Peyer's patch (tissue), 4 donors: ENCODE data around the gene ATP9A. TPM values are rescaled to one million over a fixed set of nuclear protein-coding genes. Genes with fewer than 3 reads are reported as not detected.

Experiments used
- DNase-seq, 3 donors: peaks; one replicate each; pipeline ENCODE4 v3.0.0-alpha.2; 2017 to 2019
- H3K27ac ChIP-seq, 4 donors: fragments of 200-600 bp; sonication (generic); one replicate each; pipeline ENCODE4 v1.5.1; 2016 to 2019
- H3K27me3 ChIP-seq, 2 donors: fragments of 200-600 bp; sonication (generic); one replicate each; pipeline ENCODE4 v1.5.1; 2019
- H3K36me3 ChIP-seq, 3 donors: fragments of 200-600 bp; sonication (generic); one replicate each; pipeline ENCODE4 v1.5.1; 2016 to 2019
- H3K4me1 ChIP-seq, 4 donors: fragments of 200-600 bp; sonication (generic); one replicate each; pipeline ENCODE4 v1.5.1; 2016 to 2019
- H3K4me3 ChIP-seq, 4 donors: fragments of 200-600 bp; sonication (generic); 1 replicate in 3 of 4; 2 replicates in 1 of 4; pipeline ENCODE4 v1.5.1; 2016 to 2019; ENCODE audit warnings: mild to moderate bottlenecking in 1 of 4
- H3K9me3 ChIP-seq, 4 donors: fragments of 200-600 bp; sonication (generic); one replicate each; pipeline ENCODE4 v1.5.1; 2016 to 2019; ENCODE audit warnings: mild to moderate bottlenecking in 1 of 4
- CTCF ChIP-seq, 6 experiments: fragments of 450-650 bp in 4 of 6; fragments of 200-600 bp in 2 of 6; sonication (generic) in 1 of 6; IDR thresholded peaks; one replicate each; pipeline ENCODE4 v1.5.1; 2017 to 2019; ENCODE audit warnings: antibody characterized with exemption in 6 of 6, mild to moderate bottlenecking in 3 of 6, moderate library complexity in 1 of 6
- POLR2A ChIP-seq, 2 donors: fragments of 450-650 bp; IDR thresholded peaks; one replicate each; pipeline ENCODE4 v1.5.1; 2017; ENCODE audit warnings: antibody characterized with exemption in 2 of 2, mild to moderate bottlenecking in 2 of 2, moderate library complexity in 2 of 2
- total RNA-seq, 4 donors: library from RNA; depleted of rRNA; stranded (reverse); fragments of >200 nt; gene quantifications; one replicate each; pipeline ENCODE4 v1.1.0, GENCODE V29; 2016

ATP9A gene
- total RNA-seq, 4 donors from 2014 or later: 27.2 to 73.1 (median 48.7) TPM

GRCh38 chr20:51560042-51560441 lies 208.1 kb downstream of the ATP9A start:
- DNase-seq: no peak
- Histone ChIP-seq H3K4me3 (no peak overlapping the region), H3K36me3 (no peaks in the 10 kb centered on the region), H3K27me3 (no peaks in the 10 kb centered on the region), H3K27ac (no peak overlapping the region), H3K4me1 (peaks cover 0 to 33% (median 7%) of the 10 kb centered on the region in 4 donors), H3K9me3 (no peaks in the 10 kb centered on the region)
- TF ChIP-seq CTCF (IDR thresholded peaks at IDR 0.05) (no peak), POLR2A (IDR thresholded peaks at IDR 0.05) (no peak)

- no peak for TF ChIP-seq POLR2A (IDR thresholded peaks at IDR 0.05)
- no peak for TF ChIP-seq CTCF (IDR thresholded peaks at IDR 0.05)
- Histone ChIP-seq H3K4me1 (no peaks in the 10 kb centered on the region), H3K4me3 (no peak overlapping the region), H3K36me3 (no peaks in the 10 kb centered on the region), H3K27me3 (no peaks in the 10 kb centered on the region), H3K27ac (no peak overlapping the region), H3K9me3 (no peaks in the 10 kb centered on the region)
- no peak for DNase-seq
Observed at GRCh38 chr20:51554538-51555165, 213.5 kb downstream of the ATP9A start.

- H3K27me3 ChIP-seq: no peaks in the 10 kb centered on the region
- H3K27ac ChIP-seq: no peak overlapping the region
- TF ChIP-seq POLR2A (IDR thresholded peaks at IDR 0.05) (no peak), CTCF (IDR thresholded peaks at IDR 0.05) (no peak)
- no peaks in the 10 kb centered on the region for H3K4me1 ChIP-seq
- H3K36me3 ChIP-seq: no peaks in the 10 kb centered on the region
- no peaks in the 10 kb centered on the region for H3K9me3 ChIP-seq
- no peak for DNase-seq
- H3K4me3 ChIP-seq: no peak overlapping the region
Observed at GRCh38 chr20:51553897-51554486, 214.2 kb downstream of the ATP9A start.

GRCh38 chr20:51551186-51551585 lies 217.0 kb downstream of the ATP9A start:
- H3K9me3 ChIP-seq: no peaks in the 10 kb centered on the region
- no peak overlapping the region for H3K27ac ChIP-seq
- no peaks in the 10 kb centered on the region for H3K4me1 ChIP-seq
- no peak for DNase-seq
- no peak for TF ChIP-seq POLR2A (IDR thresholded peaks at IDR 0.05)
- TF ChIP-seq CTCF (IDR thresholded peaks at IDR 0.05): no peak
- no peak overlapping the region for H3K4me3 ChIP-seq
- H3K36me3 ChIP-seq: no peaks in the 10 kb centered on the region
- H3K27me3 ChIP-seq: no peaks in the 10 kb centered on the region

- TF ChIP-seq CTCF (IDR thresholded peaks at IDR 0.05) (no peak), POLR2A (IDR thresholded peaks at IDR 0.05) (no peak)
Observed at GRCh38 chr20:51549474-51549873, 218.7 kb downstream of the ATP9A start.

More at GRCh38 chr20:51549474-51549873, 218.7 kb downstream of the ATP9A start:
- H3K4me1 ChIP-seq: no peaks in the 10 kb centered on the region
- no peak overlapping the region for H3K27ac ChIP-seq
- H3K36me3 ChIP-seq: no peaks in the 10 kb centered on the region
- no peak for DNase-seq
- H3K9me3 ChIP-seq: no peaks in the 10 kb centered on the region
- no peak overlapping the region for H3K4me3 ChIP-seq
- H3K27me3 ChIP-seq: no peaks in the 10 kb centered on the region
